Measurements from ENCODE around the gene MATN3.

Gene MATN3

DNA sequence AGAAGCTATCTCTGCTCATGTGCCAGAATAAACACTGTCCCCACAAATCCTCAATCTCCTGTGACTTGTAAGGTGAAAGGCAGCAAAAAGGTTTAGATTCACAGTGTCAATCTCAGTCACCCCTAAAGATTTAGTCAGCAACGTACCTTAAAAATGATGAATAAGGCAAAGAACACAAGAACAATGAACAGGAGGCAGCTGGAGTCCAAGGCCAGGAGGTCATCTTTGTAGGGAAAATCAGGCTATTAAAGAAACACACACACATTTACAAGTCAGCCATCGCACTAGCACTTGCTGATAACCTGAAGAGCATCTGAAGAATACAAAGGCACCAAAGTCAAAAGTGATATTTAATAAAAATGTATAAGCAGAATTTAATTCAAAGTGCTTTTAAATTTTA lies 22.4 kb upstream of the MATN3 start:
- H3K4me3 ChIP-seq (ENCODE audit: low read length): no peak overlapping the region

DNA sequence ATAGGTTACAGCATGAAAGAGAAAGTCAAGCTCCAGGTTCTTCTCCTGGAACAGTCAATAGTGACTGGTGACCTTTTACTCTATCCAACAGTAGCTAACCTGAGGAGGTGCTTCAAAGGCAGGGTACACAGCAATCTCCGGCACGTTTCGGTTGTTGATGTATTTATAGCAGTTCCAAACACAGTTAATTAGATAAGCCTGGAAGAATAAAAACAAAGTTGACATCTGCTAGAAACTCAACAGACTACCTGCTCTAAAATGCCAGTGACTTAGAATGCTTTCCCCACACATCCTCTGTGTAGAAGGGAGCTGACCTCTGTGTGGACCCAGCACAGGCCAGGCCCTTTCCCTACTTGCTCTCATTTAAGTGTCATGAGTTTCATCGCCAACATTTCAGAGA lies 21.8 kb upstream of the MATN3 start:
- no peaks in the 10 kb centered on the region for H3K4me1 ChIP-seq (ENCODE audit: control insufficient read depth, insufficient read depth, low read length)
- H3K4me2 ChIP-seq (ENCODE audit: low read length): no peak overlapping the region
- H3K4me3 ChIP-seq (ENCODE audit: low read length): no peak overlapping the region
- H3K9ac ChIP-seq (ENCODE audit: low read depth, low read length): no peak overlapping the region
- no peaks in the 10 kb centered on the region for H3K27me3 ChIP-seq (ENCODE audit: control insufficient read depth, insufficient read depth, low read length)
- H3K9me3 ChIP-seq (replicated peaks; ENCODE audit: low read length): no peaks in the 10 kb centered on the region
- peaks cover 94% of the 10 kb centered on the region for H3K36me3 ChIP-seq (ENCODE audit: insufficient read depth, low read length)

More for the DNA sequence above, 22.4 kb upstream of the MATN3 start:
- Histone ChIP-seq H3K9ac (ENCODE audit: low read depth, low read length) (no peak overlapping the region), H3K4me2 (ENCODE audit: low read length) (no peak overlapping the region), H3K36me3 (ENCODE audit: insufficient read depth, low read length) (peaks cover 92% of the 10 kb centered on the region), H3K9me3 (replicated peaks; ENCODE audit: low read length) (no peaks in the 10 kb centered on the region), H3K4me1 (ENCODE audit: control insufficient read depth, insufficient read depth, low read length) (no peaks in the 10 kb centered on the region), H3K27me3 (ENCODE audit: control insufficient read depth, insufficient read depth, low read length) (no peaks in the 10 kb centered on the region)

DNA sequence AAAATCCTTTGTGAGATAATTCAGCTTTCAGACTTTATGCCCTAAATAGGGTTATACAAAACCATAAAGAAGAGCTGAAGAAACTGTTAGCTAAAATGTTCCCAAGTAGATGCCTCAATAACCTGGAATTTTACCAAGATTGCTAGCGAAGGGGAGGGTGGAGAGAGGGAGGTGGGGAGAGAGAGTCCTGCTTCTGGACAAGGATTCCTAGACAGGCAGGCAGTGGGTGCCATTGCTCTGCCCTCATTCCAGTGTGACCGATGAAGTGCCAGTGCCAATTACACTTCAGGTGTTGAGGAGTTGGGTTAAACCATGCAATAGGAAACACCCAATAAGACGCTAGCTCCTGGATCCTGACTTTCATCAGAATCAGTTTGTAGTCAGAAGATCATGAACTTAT lies 20.9 kb upstream of the MATN3 start:
- peaks cover 94% of the 10 kb centered on the region for H3K36me3 ChIP-seq (ENCODE audit: insufficient read depth, low read length)
- no peak overlapping the region for H3K9ac ChIP-seq (ENCODE audit: low read depth, low read length)
- H3K4me1 ChIP-seq (ENCODE audit: control insufficient read depth, insufficient read depth, low read length): no peaks in the 10 kb centered on the region
- no peaks in the 10 kb centered on the region for H3K27me3 ChIP-seq (ENCODE audit: control insufficient read depth, insufficient read depth, low read length)
- no peak overlapping the region for H3K4me2 ChIP-seq (ENCODE audit: low read length)
- no peaks in the 10 kb centered on the region for H3K9me3 ChIP-seq (replicated peaks; ENCODE audit: low read length)
- no peak overlapping the region for H3K4me3 ChIP-seq (ENCODE audit: low read length)

DNA sequence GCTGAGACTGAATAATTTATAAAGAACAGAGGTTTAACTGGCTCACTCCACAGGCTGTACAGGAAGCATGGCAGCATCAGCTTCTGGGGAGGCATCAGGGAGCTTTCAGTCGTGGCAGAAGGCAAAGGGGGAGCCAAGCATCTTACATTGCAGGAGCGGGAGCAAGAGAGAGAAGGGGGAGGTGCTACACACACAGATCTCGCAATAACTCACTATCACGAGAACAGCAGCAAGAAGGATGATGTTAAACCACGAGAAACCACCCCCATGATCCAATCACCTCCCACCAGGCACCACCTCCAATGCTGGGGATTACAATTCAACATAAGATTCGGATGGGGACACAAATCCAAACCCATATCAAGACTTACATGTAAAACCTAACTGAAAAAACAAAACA lies 17.8 kb upstream of the MATN3 start:
- peaks cover 78% of the 10 kb centered on the region for H3K36me3 ChIP-seq (ENCODE audit: insufficient read depth, low read length)
- no peak overlapping the region for H3K9ac ChIP-seq (ENCODE audit: low read depth, low read length)
- H3K4me3 ChIP-seq (ENCODE audit: low read length): no peak overlapping the region
- no peaks in the 10 kb centered on the region for H3K9me3 ChIP-seq (replicated peaks; ENCODE audit: low read length)
- peaks cover 9% of the 10 kb centered on the region for H3K4me1 ChIP-seq (ENCODE audit: control insufficient read depth, insufficient read depth, low read length)
- no peaks in the 10 kb centered on the region for H3K27me3 ChIP-seq (ENCODE audit: control insufficient read depth, insufficient read depth, low read length)
- no peak overlapping the region for H3K4me2 ChIP-seq (ENCODE audit: low read length)

DNA sequence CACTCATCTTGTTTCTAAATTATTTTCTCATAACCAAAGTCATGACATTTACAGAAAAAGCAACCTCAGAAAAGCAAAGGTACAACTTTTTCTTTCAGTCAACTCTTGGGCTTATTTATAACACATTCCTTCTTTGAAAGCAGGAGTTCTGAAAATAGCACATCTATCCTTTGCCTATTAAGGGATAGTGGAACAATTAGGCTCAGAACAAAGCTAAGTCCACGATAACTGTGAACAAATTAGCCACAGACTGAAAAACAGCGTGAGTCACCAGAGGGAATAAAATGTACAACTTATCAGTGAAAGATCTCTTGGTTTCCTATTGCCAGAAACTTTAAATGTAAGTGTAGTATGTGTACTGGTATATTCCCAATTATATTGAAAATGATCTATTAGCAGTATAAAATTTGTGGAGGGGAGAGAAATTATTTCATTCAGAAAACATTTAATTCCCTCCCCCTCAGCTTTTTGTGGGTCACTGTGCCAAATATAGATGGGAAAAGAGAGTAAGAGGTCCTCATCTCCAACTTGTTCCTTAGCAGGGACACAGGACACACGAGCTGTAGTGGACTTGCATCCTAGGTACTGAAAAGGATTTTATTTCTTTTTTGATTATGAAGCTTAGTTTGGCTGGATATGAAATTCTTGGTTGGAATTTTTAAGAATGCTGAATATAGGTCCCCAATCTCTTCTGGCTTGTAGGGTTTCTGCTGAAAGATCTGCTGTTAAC lies 15.4 kb upstream of the MATN3 start:
- Histone ChIP-seq H3K4me3 (ENCODE audit: low read length) (no peak overlapping the region), H3K27me3 (ENCODE audit: control insufficient read depth, insufficient read depth, low read length) (no peaks in the 10 kb centered on the region), H3K9me3 (replicated peaks; ENCODE audit: low read length) (no peaks in the 10 kb centered on the region), H3K4me2 (ENCODE audit: low read length) (peak overlapping the region; percentile 3), H3K4me1 (ENCODE audit: control insufficient read depth, insufficient read depth, low read length) (peaks cover 9% of the 10 kb centered on the region), H3K36me3 (ENCODE audit: insufficient read depth, low read length) (peaks cover 55% of the 10 kb centered on the region), H3K9ac (ENCODE audit: low read depth, low read length) (no peak overlapping the region)

DNA sequence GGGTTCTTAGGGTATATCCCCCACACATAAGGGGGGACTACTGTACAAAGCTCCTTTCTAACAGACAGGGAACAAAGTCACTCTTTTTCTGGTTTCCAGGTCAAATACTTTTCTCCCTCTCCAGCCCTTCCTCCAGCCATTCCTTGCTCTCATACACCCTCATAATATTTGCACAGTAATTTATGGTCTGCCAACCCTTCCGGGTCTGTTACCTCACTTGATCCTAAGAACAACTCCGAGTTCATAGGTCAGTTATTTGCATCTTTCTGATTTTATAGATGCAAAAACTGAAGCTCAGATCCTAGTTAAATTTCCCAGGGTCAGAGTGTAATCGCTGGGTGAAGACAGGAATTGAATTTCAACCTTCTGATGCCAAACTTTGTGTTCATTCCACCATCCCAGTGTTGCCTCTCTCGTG lies 14.8 kb upstream of the MATN3 start:
- no peak overlapping the region for H3K4me2 ChIP-seq (ENCODE audit: low read length)
- no peak overlapping the region for H3K4me3 ChIP-seq (ENCODE audit: low read length)
- no peaks in the 10 kb centered on the region for H3K27me3 ChIP-seq (ENCODE audit: control insufficient read depth, insufficient read depth, low read length)

DNA sequence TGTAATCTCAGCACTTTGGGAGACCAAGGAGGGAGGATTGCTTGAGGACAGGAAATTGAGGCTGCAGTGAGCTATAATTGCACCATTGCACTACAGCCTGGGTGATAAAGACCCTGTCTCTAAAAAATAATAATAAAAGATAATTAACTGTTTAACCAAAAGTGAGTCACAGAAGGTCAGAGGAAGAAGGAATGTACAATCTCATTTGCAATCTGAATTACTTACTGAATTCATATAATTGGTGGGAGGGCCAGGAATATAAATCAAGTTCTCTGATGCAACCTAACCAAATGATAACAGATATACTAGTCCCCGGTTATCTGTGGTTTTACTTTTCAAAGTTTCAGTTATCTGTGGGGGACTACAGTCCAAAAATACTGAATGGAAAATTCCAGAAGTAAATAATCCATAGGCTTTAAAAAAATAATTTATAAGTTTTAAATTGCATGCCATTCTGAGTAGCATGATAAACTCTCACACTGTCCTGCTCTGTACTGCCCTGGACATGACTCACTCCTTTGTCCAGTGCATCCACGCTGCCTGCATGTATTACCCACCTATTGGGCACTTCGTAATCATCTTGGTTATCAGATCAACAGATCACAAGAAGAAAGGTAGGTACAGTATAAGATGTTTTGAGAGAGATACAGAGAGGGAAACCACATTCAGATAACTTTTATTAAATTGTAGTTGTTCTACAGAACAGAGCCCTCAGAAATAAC lies 12.8 kb upstream of the MATN3 start:
- Histone ChIP-seq H3K9ac (ENCODE audit: low read depth, low read length) (no peak overlapping the region), H3K9me3 (replicated peaks; ENCODE audit: low read length) (no peaks in the 10 kb centered on the region), H3K4me3 (ENCODE audit: low read length) (no peak overlapping the region), H3K4me2 (ENCODE audit: low read length) (no peak overlapping the region), H3K4me1 (ENCODE audit: control insufficient read depth, insufficient read depth, low read length) (peaks cover 9% of the 10 kb centered on the region), H3K36me3 (ENCODE audit: insufficient read depth, low read length) (peaks cover 29% of the 10 kb centered on the region), H3K27me3 (ENCODE audit: control insufficient read depth, insufficient read depth, low read length) (no peaks in the 10 kb centered on the region)

More for the DNA sequence above, 14.8 kb upstream of the MATN3 start:
- Histone ChIP-seq H3K9me3 (replicated peaks; ENCODE audit: low read length) (no peaks in the 10 kb centered on the region), H3K4me1 (ENCODE audit: control insufficient read depth, insufficient read depth, low read length) (peaks cover 9% of the 10 kb centered on the region), H3K36me3 (ENCODE audit: insufficient read depth, low read length) (peaks cover 49% of the 10 kb centered on the region), H3K9ac (ENCODE audit: low read depth, low read length) (no peak overlapping the region)

DNA sequence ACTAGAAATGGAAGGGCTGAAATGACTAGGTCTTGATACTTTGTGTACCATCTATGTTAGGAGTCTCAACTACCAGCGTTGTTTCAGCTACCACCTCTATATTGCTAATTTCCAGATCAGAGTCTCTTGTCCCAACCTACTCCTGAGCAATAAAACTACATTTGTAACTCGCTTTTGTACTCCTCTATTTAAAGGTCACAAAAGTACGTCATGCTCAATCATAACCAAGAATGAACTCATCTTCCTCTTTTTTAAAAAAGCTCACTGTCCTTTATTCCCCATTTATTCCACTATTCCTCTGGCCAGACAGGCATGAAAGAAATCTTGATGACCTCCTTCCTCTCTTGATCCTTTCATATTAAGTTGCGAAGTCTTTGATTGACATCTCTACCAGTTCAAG lies 11.2 kb upstream of the MATN3 start:
- Histone ChIP-seq H3K27me3 (ENCODE audit: control insufficient read depth, insufficient read depth, low read length) (no peaks in the 10 kb centered on the region), H3K4me1 (ENCODE audit: control insufficient read depth, insufficient read depth, low read length) (peaks cover 9% of the 10 kb centered on the region), H3K9ac (ENCODE audit: low read depth, low read length) (no peak overlapping the region), H3K4me3 (ENCODE audit: low read length) (no peak overlapping the region), H3K4me2 (ENCODE audit: low read length) (no peak overlapping the region), H3K9me3 (replicated peaks; ENCODE audit: low read length) (no peaks in the 10 kb centered on the region), H3K36me3 (ENCODE audit: insufficient read depth, low read length) (peaks cover 15% of the 10 kb centered on the region)

DNA sequence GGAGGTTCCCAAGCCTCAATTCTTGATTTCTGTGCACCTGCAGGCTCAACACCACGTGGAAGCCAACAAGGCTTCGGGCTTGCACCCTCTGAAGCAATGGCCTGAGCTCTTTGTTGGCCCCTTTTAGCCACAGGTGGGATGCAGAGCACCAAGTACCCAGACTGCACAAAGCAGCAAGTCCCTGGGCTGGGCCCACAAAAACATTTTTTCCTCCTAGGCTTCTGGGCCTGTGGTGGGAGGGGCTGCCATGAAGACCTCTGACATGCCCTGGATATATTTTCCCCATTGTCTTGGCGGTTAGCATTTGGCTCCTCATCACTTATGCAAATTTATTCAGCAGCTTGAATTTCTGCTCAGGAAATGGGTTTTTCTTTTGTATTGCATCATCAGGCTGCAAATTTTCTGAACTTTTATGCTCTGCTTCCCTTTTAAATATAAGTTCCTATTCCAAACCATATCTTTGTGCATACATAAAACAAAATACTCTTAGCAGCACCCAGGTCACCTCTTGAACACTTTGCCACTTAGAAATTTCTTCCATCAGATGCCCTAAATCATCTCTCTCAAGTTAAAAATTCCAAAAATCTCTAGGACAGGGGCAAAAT lies 9.0 kb upstream of the MATN3 start:
- Histone ChIP-seq H3K27me3 (ENCODE audit: control insufficient read depth, insufficient read depth, low read length) (no peaks in the 10 kb centered on the region), H3K36me3 (ENCODE audit: insufficient read depth, low read length) (no peaks in the 10 kb centered on the region), H3K9me3 (replicated peaks; ENCODE audit: low read length) (no peaks in the 10 kb centered on the region), H3K4me1 (ENCODE audit: control insufficient read depth, insufficient read depth, low read length) (no peaks in the 10 kb centered on the region), H3K4me3 (ENCODE audit: low read length) (no peak overlapping the region), H3K9ac (ENCODE audit: low read depth, low read length) (no peak overlapping the region), H3K4me2 (ENCODE audit: low read length) (no peak overlapping the region)

DNA sequence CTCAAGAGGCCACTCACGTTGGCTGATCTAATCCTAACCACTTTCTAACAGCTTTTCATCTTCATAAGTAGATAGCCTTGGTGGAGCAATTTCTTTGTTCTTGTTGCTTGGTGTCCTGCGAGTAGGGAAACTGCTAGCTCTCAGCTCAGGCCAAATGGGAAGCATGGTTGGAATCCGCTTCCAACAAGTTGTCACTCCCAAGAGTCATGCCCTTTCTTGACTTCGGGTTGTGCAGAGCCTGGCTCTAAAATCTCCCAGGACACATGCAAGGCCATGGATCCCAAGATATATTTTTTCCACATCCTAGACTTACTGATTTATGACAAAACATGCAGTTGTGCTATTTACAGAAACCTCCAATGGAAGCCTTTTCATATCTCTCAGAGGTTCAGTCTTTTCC lies 7.3 kb upstream of the MATN3 start:
- no peaks in the 10 kb centered on the region for H3K27me3 ChIP-seq (ENCODE audit: control insufficient read depth, insufficient read depth, low read length)

DNA sequence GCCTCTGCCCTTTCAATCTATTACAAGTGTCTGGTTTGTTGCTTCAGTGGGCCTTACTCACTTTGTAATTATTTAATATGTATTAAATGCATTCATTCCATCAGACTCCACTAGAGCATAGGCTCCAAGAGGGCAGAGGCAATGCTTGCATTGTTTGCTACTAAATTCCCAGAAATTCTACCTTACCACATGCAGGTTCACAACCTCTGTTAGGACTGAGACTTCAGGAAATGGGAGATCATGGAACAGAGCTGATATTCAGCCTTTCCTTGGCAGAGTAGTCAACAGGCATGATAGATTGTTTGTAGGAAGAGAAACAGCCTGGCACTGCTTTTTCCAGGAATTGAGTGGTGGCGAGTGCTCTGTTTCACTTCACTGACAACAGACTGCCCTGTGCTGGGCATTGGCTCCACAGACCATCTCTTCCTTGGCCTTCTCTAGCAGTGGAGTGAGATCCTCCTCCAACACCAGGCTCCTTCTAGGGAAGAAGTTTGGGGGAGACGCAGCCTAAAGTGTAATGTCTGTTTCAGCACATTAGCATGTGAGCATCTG lies 6.2 kb upstream of the MATN3 start:
- H3K4me2 ChIP-seq (ENCODE audit: low read length): no peak overlapping the region

More for the DNA sequence above, 7.3 kb upstream of the MATN3 start:
- Histone ChIP-seq H3K9me3 (replicated peaks; ENCODE audit: low read length) (no peaks in the 10 kb centered on the region), H3K4me3 (ENCODE audit: low read length) (no peak overlapping the region), H3K4me1 (ENCODE audit: control insufficient read depth, insufficient read depth, low read length) (no peaks in the 10 kb centered on the region), H3K36me3 (ENCODE audit: insufficient read depth, low read length) (no peaks in the 10 kb centered on the region), H3K9ac (ENCODE audit: low read depth, low read length) (no peak overlapping the region), H3K4me2 (ENCODE audit: low read length) (no peak overlapping the region)

More for the DNA sequence above, 6.2 kb upstream of the MATN3 start:
- H3K9ac ChIP-seq (ENCODE audit: low read depth, low read length): no peak overlapping the region
- H3K27me3 ChIP-seq (ENCODE audit: control insufficient read depth, insufficient read depth, low read length): no peaks in the 10 kb centered on the region
- no peaks in the 10 kb centered on the region for H3K9me3 ChIP-seq (replicated peaks; ENCODE audit: low read length)
- no peaks in the 10 kb centered on the region for H3K4me1 ChIP-seq (ENCODE audit: control insufficient read depth, insufficient read depth, low read length)
- no peak overlapping the region for H3K4me3 ChIP-seq (ENCODE audit: low read length)
- H3K36me3 ChIP-seq (ENCODE audit: insufficient read depth, low read length): no peaks in the 10 kb centered on the region

All from skeletal muscle satellite cell (primary cell).